Breast epithelium (tissue), 3 donors: ENCODE data around the gene NRG3.
"Not testable (repeated sequence)": the region's sequence is repeated elsewhere in the genome, so short reads cannot be mapped to it uniquely, and the experiment has no call there.

Experiments used
- POLR2A ChIP-seq: fragments of 450-650 bp; IDR thresholded peaks from one replicate; pipeline ENCODE4 v1.6.1; 2016; ENCODE audit warnings: antibody characterized with exemption, mild to moderate bottlenecking, moderate library complexity
- POLR2AphosphoS5 ChIP-seq, 3 donors: sonication (generic); formaldehyde crosslinking; IDR thresholded peaks; one replicate each; pipeline ENCODE4 v1.6.1; 2017; ENCODE audit warnings: antibody characterized with exemption in 3 of 3
- TF ChIP-seq, protein P1 (sequence below), 3 donors: fragments of 450-650 bp; IDR thresholded peaks; one replicate each; pipeline ENCODE4 v1.5.1; 2016 to 2017; ENCODE audit warnings: antibody characterized with exemption in 3 of 3, mild to moderate bottlenecking in 3 of 3, moderate library complexity in 3 of 3

DNA sequence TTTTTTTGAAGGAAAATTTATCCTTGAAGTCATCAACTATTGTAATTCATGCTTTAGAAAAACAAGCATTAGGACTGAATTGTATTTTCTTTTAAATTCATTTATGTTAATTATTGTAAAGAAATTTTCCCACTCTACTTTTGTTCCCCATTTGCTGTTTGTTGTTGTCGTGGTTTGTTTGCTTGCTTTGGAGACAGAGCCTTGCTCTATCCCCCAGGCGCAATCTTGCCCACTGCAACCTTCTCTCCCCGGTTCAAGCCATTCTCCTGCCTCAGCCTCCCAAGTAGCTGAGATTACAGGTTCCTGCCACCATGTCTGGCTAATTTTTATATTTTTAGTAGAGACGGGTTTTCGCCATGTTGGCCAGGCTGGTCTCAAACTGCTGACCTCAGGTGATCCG lies 192.2 kb downstream of the NRG3 start:
- TF ChIP-seq, protein P1, sequence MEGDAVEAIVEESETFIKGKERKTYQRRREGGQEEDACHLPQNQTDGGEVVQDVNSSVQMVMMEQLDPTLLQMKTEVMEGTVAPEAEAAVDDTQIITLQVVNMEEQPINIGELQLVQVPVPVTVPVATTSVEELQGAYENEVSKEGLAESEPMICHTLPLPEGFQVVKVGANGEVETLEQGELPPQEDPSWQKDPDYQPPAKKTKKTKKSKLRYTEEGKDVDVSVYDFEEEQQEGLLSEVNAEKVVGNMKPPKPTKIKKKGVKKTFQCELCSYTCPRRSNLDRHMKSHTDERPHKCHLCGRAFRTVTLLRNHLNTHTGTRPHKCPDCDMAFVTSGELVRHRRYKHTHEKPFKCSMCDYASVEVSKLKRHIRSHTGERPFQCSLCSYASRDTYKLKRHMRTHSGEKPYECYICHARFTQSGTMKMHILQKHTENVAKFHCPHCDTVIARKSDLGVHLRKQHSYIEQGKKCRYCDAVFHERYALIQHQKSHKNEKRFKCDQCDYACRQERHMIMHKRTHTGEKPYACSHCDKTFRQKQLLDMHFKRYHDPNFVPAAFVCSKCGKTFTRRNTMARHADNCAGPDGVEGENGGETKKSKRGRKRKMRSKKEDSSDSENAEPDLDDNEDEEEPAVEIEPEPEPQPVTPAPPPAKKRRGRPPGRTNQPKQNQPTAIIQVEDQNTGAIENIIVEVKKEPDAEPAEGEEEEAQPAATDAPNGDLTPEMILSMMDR (IDR thresholded peaks at IDR 0.05): not testable (repeated sequence)
- not testable (repeated sequence) for TF ChIP-seq POLR2A; POLR2AphosphoS5 (IDR thresholded peaks at IDR 0.05)
